HTERT RPE-1 (cell line): Measurements from ENCODE around the gene PRICKLE2.

Source experiments
- in situ Hi-C: fragments of 300-500 bp; cut with MboI; formaldehyde crosslinking; loops from 4 replicates; pipeline ENCODE4 v1.14.3; 2020; ENCODE audit warnings: low sequenced_read_pairs

Gene PRICKLE2

DNA sequence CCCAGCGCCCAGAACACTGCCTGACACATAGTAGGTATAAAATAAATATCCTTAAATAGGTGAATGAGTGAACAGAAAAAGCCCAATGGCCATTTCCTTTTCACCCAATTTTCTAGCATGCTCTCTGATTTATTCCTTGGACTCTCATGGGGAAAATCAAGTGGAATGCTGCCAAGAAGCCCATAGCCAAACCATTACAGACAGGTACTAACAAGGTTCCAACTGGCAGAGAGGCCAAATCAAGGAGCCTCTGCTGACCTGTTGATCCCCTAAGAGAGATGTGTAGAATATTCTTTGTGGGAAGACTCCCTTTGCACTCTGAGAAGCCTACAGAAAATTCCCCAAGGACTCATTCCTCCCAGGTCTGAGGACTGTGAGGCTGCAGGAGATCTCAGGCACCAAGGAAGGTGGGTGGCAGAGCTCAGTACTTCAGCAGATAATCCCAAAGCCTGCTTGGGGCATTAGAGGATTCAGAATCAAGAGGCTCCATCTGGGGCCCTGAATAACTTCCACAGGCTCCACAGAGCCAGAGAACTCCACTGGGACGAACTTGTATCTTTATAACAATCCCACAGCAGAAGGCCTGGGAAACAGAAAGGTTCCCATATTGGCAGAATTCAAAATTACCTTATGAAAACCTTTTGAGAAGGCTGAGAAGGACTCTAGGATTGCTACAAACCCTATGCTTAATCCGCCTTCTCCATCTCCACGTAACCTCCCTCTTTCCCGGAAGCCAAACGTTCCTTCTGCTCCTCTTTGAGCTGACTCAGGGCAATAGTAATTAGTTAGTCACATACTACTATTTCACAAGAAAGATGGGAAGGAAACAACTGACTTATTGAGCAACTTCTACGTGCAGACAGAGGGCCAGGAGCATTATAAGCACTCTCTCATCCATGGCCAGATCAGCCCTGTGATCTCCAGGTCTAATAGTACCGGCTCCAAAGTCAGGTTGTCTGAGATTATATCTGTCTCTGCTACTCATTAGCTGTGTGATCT is 34.5 kb downstream of the PRICKLE2 start:
- in situ Hi-C loops, result no loop called here

DNA sequence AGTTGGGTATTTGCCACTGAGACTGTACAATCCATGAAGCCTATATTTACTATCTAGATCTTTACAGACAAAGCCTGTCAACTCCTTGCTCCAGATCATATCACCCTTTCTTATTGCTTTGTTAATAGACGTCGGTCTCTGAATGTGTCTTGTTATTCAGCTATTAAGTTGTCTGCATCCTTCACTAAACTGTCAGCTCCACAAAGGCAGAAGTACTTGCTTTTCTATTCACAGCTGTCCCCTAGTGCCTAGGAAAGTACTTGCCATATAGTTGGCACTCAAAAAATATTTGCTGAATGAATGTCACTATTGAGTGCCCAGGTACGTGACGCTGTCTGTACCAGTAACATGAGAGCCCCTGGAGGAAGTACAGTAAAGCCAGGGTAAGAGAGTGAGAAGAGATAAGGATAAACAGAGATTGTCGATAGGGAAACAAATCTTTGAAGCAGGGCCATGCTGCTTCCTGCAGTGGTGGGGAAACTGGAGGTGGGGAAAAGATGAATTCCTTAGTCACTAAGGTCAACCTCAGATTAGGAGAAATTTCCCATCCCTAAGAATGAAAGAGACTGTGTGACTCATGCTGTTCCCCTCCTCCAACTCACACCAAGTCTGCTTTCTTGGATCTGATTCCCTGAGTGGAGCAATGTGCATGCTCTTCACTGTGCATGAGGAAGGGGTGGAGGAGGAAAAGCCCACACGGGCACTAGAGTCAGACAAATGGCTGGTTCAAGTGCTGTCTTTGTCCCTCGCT is 36.3 kb downstream of the PRICKLE2 start:
- in situ Hi-C loops, result no loop called here

DNA sequence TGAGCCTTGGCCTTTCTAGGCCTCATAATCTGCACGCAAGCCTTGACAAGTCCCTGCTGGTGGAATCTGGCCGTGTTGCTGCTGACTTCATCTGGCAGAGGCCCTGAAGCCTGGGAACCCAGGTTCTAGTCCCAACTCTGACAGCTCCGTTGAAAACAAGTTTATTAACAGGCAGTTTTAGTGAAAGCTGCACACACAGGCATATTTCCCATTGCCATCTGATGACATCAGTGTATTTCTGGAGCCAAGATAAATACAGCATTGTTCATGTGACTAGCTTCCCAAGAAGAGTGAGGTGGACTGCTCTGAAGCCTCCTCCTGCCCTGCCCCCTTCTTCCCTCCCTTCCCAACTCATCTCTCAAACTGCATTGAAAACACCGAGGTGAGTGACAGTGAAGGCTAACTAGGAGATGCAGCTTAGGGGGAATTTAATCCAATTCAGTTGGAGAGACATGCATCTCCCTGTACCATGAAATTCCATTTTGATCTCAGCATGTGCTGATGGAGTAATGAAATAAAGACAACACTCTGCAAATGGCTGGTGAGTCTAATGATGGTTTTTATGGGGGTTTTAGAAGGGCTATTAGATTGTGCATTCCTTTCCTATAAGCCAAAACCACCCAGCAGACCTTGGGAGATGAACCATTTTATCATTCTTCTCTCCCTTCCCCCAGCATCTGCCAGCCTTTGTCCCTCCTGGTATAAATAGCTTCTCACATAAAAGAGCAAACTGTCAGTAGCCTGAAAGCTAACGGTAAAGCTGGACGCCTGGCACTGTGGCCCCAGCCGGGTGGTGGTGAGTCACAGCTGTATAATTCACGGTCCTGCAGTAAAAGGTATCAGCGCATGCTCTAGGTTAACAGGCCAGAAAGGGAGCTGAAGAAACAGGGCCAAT is 38.0 kb downstream of the PRICKLE2 start:
- in situ Hi-C loops, result no loop called here

DNA sequence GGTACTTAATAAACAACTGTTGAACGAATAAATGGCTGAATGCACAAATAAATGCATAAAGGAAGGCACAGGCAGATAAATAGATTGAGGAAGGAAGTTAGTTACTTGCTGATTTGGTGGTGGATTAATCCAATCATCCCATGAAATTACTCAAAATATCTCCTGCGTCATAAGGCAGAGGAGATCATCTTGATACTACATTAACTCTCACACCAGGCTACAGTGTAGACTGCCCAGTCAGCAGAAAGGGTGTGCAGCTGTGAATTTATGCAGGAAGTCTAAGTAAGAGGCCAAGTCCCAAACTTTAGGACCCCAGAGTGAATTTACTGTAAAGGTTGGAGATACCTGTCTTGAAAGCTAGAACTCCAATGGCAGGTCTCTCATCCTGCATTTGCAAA is 38.6 kb downstream of the PRICKLE2 start:
- in situ Hi-C loops, result no loop called here

DNA sequence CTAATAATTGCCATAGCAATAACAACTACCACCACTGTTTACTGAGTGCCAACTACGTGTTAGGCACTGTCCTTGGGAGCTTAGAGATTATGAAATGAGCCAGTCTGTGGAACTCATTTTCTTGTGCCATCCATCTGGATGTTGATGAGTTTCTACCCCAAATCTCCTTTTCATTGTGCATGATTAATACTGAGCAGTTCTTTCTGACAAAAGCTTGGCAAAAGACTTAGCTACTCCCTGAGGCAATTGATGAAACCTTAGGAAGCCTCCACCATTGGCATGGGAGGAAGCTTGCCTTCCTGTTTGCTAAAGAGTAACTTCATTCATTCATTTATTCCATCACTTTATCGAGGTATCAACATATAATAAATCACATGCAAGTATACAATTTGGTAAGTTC is 39.8 kb downstream of the PRICKLE2 start:
- in situ Hi-C loops, result no loop called here

DNA sequence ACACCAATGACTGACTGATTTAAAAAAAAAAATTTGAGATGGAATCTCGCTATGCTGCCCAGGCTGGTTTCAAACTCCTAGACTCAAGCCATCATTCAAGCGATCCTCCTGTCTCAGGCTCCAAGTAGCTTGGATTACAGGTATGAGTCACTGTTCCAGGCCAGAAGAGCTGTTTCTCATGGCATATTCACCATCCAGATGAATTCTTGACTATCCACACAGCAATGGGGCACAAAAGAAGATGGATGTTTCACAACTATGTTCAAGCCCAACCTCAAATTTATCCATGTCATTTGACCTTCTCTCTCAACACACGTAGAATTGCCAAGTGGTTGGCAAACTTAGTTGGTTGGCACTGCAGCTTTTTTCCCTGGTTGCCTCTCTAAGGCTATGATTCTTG is 40.6 kb downstream of the PRICKLE2 start:
- in situ Hi-C loops, result no loop called here

DNA sequence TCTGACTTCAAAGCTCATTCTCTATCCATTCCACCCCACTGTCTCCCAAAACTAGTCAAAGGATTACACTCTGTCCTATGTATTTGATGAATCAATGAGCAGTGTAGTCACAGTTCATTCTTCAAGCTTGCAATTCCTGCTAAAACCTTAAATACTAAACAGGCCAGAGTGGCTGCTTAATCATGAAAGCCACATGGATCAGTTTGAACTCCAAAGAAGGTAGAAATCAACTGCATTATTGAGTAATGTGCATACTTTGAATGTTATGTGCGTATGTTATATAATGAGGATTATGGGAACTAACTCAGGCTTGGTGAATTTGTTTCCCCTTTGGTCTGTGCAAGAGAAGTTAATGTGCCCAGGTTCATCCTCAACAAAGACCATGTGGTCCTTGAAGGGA is 45.4 kb downstream of the PRICKLE2 start:
- in situ Hi-C loops, result no loop called here

DNA sequence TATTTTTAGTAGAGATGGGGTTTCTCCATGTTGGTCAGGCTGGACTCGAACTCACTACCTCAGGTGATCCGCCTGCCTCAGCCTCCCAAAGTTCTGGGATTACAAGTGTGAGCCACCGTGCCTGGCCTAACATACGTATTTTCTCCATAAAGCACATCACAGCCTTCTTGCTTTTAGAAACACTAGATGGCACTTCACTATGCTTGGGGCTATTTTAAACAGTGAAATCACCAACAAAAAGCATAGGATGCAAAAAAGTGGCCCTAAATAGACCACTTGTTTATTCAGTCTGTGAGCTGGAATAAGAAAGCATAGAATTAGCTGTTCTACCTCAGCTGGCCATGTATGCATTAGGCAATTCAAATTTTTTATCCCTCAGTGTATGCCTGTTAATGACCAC is 46.0 kb downstream of the PRICKLE2 start:
- in situ Hi-C loops, result no loop called here

DNA sequence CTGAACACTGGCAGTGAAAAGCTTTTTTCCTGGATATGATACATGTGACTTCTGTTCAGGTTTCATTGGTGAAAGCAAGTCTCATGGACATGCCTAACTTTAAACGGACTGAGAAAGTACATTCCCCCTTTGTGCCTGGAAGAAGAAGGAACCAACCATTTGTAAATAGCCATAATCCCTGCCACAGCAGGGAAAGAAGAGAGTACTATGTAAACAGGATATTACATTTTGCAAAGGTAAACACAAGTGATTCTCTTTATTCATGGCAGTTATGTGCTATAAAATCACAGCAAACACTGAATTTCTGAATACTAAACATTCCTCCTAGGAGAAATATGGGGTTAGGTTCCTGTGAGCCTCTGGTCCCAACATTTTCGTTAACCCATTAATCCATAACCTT is 46.8 kb downstream of the PRICKLE2 start:
- in situ Hi-C loops, result no loop called here

DNA sequence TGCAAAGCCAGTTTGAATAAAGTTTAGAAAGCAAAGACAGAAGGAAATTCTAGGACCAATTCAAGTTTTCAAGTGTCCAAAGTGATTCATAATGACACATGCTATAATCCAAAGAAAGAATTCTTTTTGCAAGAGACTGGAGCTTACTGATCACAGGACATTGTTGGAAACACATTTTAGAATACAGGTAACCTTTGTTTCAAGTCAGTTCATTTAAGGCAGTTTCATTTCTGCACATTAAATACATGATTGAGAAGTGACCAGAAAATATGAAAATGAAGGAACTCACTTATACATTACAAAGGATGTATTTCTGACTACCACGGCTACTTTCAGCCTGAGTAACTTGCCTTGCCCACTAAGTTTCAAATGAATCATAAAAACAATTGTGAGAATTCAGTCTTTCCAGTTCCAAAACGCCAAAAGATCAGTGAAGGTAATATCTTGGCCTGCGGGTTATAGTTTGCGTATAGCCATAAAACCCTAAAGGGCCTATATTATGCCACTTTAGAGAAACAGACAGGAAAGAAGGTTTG is 48.7 kb downstream of the PRICKLE2 start:
- in situ Hi-C loops, result no loop called here

DNA sequence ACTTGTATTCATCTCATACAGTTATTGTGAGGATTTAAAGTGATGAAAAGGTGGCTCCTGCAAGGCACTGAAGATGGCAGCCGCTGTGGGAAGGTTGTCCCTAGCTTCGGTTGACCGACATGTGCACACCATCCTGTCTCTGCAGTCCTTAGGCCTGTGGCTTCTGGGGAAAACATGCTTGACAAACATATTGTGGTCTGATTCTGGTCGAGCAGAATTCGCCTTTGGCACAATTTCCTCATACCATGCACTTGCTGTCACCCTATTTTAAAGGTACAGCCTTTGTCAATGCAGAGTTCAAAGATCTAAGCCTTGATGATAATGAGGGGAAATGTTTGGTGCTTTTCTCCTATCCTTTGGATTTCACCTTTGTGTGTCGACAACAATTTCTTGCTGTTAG is 50.9 kb downstream of the PRICKLE2 start:
- in situ Hi-C loops, result no loop called here

DNA sequence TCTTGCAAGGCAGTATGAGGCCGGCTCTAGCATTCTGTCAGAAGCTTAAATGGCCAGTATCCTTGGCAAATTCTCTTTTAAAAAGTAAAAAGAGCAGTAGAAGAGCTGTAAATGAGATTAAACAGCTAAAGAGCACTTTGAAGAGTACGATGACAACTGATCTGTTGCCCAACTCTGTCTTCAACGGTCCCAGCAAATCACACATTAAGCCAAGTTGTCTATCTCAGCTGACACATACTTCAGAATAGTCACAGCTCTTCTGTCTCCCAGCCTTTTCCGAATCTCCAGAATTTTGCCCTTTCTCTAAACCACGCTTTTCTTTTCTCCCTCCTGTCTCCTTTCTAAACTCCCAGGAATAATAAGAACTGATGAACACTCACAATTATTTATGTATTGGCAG is 51.7 kb downstream of the PRICKLE2 start:
- in situ Hi-C loops, result no loop called here

DNA sequence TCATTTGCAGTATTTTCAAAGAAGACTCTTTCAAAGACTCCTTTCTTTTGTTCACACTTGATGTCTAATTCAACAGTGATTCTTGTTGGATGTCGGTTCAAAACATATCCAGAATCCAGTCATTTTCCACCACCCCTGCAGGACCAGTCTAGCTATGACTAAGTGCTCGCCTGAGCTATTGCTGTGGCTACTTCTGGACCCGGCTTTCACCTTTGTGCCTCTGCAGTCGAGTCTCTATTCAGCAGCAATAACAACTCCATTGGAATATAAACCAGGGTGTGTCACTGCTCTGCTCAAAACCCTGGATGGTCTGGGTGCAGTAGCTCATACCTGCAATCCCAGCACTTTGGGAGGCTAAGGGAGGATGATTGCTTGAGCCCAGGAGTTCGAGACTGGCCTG is 55.0 kb downstream of the PRICKLE2 start:
- in situ Hi-C loops, result no loop called here

DNA sequence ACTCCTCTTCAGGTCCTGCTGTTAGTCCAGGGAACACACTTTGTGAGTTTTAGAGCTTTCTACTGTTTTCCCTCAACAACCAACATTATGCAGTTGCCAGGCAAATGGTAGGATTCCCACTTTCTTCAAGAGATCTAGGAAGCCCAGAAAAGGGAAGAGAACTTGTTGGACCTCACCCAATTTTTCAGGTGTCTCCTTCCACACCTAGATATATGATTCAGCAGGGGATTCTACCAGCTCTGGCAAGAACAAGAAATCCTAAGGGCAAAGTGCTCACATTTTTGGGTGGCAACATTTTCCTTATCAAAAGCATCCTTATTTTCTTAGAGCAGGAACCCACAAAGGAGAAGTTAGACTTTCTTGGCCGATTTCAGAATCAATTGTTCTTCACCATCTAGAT is 57.4 kb downstream of the PRICKLE2 start:
- in situ Hi-C loops, result no loop called here

DNA sequence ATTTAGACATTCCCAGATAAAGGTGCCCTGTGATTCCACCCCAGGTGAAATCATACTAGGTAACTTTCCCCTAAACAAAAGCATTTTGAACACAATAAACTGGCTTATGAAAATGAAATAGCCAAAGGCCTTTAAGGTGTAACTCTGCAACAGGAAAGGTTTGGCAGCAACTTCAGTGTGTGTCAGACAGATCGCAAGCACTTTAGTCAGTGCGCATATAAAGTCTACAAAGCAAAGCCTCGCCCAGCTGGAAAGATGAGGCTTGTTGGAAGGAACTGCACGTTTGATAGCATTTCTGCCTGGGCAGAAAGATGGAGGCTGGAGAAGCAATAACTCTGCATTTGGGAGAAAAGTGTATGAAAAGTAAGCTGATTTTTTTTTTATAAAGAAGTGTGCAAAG is 57.9 kb downstream of the PRICKLE2 start:
- in situ Hi-C loops, result no loop called here

DNA sequence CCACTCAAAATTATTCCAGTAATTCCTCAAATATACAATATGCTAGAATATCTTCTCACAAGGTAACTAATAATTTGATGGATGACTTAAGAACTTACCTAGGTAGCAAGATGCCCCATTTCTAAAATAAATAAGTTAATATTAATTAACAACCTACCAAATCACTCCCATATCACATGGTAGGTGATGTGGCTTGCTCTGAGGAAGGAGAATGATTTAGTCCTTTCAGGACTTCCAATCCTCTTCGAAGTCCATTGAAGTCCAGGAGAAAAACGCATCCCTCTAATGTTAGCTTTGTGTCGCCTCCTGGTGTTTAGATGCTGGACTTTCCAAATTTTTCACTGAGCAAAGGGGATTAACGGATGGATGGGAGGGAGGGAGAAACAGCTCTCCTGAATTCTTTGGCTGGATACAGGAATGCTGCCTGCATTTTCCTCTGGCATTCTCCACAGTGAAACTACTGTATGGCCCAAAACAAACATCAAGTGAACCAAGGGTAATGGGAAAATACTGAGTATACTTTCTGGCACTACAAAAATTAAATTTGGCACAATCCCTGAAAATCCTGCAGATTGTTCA is 58.6 kb downstream of the PRICKLE2 start:
- in situ Hi-C loops, result no loop called here

DNA sequence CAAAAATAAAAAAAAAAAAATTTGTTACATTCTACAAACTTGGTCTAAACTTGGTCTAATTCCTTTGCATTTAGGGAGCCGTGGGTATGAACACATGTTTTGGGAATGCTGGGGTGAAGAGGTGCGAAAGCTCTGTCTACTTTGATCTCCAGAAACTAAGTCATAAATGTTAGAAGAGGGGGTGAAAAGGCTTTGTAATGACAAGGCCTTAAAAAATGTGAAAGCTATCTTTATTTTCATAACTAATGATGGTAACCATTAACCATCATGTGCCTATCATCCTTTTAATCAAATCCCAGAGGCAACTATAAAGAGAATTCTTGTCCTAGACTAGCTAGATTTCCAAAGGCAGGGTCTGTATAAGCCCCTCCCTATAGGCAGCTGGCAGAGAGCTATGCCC is 60.9 kb downstream of the PRICKLE2 start:
- in situ Hi-C loops, result no loop called here

DNA sequence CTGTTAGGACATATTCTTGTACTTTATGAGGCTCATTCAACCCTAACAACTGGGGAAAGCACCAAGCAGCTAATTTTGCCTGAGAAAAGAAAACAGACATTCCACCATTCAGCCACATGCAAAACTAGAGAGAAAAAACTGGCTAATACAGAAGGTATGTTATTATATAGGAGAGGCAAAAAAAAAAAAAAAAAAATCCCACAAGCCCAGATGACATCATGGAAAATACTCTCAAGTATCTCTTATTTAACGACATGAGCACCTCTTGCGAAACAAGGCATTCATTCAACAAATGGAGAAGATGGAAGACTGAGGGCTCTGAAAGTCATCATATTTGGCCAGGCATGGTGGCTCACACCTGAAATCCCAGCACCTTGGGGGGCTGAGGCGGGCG is 61.5 kb downstream of the PRICKLE2 start:
- in situ Hi-C loops, result no loop called here

DNA sequence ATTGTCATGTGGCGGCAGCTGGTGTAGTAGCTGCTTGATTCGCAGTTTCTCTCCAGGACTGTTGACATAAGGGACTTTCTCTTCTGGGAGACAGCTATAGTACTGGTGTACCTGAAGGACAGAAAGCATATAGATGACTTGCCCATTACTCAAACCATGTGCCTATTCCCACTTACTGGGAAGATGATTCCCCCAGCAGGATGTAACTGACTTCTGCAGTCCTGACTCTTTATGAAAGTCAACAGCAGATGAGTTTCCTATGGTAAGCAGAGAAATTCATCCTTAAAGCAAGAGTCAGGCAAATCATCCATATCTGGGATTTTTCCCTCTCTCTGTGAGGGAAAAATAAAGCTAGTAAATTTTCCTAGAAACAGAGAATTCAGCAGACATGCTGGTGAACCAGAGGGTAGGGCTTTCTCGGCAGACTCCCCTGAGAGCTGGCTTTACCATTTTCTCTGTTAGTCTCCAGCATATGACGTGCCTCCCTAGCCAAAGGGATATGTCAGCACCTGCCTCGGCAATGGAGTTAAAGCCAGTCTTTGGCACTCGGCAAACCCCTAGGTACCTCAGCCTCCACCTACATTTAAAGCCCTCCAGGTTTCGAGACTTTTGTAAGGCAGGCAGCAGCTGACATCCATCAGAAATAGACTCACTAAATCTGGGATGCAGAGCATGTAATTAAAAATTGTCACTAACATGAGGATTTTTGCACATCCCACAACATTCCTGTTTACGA is 62.1 kb downstream of the PRICKLE2 start:
- in situ Hi-C loops, result no loop called here

DNA sequence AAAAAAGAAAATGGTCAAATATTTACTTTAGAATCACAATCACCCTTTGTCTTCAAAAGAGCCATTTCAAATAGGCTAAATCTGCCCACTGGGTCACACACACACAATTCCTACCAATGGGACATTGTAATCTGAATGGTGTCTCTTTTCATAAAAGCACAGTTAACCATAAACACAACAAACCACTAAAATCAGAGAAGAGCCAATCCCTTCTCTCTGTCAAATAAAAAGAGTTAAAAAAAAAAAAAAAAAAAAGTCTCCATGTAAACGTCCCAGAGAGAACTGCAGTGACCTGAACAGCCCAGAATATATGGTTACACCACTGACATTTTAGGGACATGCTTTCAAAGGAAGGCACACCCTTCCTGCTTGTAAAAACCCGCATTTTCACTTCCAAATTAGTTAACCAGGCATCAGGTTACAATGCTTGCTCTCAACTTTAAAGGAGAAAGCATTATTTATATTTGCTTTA is 63.7 kb downstream of the PRICKLE2 start:
- in situ Hi-C loops, result no loop called here
